Panc1 (cell line): ENCODE data around the gene MYO3B. TPM values are rescaled to one million over a fixed set of nuclear protein-coding genes. Genes with fewer than 3 reads are reported as not detected.

Experiments
- ATAC-seq: fragments of 200-7000 bp; cut with Tn5 transposase; 2 replicates; pipeline ENCODE4 v1.9.1; 2020; ENCODE audit warnings: mild to moderate bottlenecking, moderate library complexity
- BruUV-seq: library from RNA; stranded (reverse); fragments of 400-500 nt; replicated peaks from 2 replicates; lab custom pipeline; 2021; lab: Mats Ljungman, UMichigan
- CTCF ChIA-PET: fragments of 300-600 bp; sonication (Branson Sonifier 250); formaldehyde crosslinking; loops from one replicate; lab custom pipeline; 2022; ENCODE audit warnings: antibody characterized with exemption; lab: Charles Lee
- POLR2A ChIA-PET: fragments of 300-600 bp; sonication (Branson Sonifier 250); formaldehyde crosslinking; loops from one replicate; lab custom pipeline; 2022; ENCODE audit warnings: antibody characterized with exemption; lab: Charles Lee
- DNase-seq: peaks from one replicate; pipeline ENCODE4 v3.0.0-alpha.2; 2010; ENCODE audit warnings: low read depth, low spot score
- H3K27ac ChIP-seq: 2 replicates; pipeline ENCODE4 v1.5.1; 2011; ENCODE audit warnings: mild to moderate bottlenecking, low read length, inconsistent platforms
- H3K27me3 ChIP-seq: fragments of 200-500 bp; sonication (Bioruptor generic); 2 replicates; pipeline ENCODE4 v1.6.0; 2014; ENCODE audit warnings: low read length, inconsistent platforms; ENCODE audit not compliant: control insufficient read depth, insufficient read depth
- H3K36me3 ChIP-seq: fragments of 200-500 bp; sonication (Bioruptor generic); 2 replicates; pipeline ENCODE4 v1.5.1; 2014; ENCODE audit warnings: inconsistent platforms, mild to moderate bottlenecking, low read length, moderate library complexity; ENCODE audit not compliant: control insufficient read depth, insufficient read depth
- H3K4me1 ChIP-seq: 2 replicates; pipeline ENCODE4 v1.5.1; 2011; ENCODE audit warnings: inconsistent platforms, mild to moderate bottlenecking, low read length, moderate library complexity; ENCODE audit not compliant: control insufficient read depth, insufficient read depth
- H3K4me3 ChIP-seq, 2 experiments: 2 replicates each; pipeline ENCODE4 v1.5.1; 2011 to 2012; ENCODE audit warnings: low read depth in 2 of 2, low read length in 2 of 2, mild to moderate bottlenecking in 2 of 2, inconsistent platforms in 1 of 2, moderate library complexity in 1 of 2
- H3K9me3 ChIP-seq: fragments of 200-500 bp; sonication (Bioruptor generic); 2 replicates; pipeline ENCODE4 v1.5.1; 2014; ENCODE audit warnings: low read depth, mild to moderate bottlenecking, inconsistent platforms, low read length, moderate library complexity; ENCODE audit not compliant: control insufficient read depth, insufficient read depth
- POLR2AphosphoS5 ChIP-seq: IDR thresholded peaks from 2 replicates; pipeline ENCODE4 v1.6.1; 2012; ENCODE audit warnings: mild to moderate bottlenecking, low read depth, low read length, moderate library complexity
- REST ChIP-seq, 2 experiments: IDR thresholded peaks; 2 replicates each; pipeline ENCODE4 v1.6.1; 2011 to 2012; ENCODE audit warnings: low read depth in 2 of 2, control low read depth in 1 of 2, low read length in 1 of 2, mild to moderate bottlenecking in 1 of 2, moderate library complexity in 1 of 2; ENCODE audit not compliant: insufficient read depth in 1 of 2
- SIN3A ChIP-seq: IDR thresholded peaks from 2 replicates; pipeline ENCODE4 v1.6.1; 2012; ENCODE audit warnings: low read depth, mild to moderate bottlenecking, low read length, moderate library complexity, borderline replicate concordance; ENCODE audit not compliant: insufficient read depth
- TCF7L2 ChIP-seq: IDR thresholded peaks from 2 replicates; pipeline ENCODE4 v1.6.1; 2011; ENCODE audit warnings: mild to moderate bottlenecking, low read depth, low read length, inconsistent platforms
- in situ Hi-C: cut with HindIII; loops from 2 replicates; pipeline ENCODE4 v1.10.0; 2016; ENCODE audit warnings: low sequenced_read_pairs, low pct_unique_long_range_greater_than_20kb
- intact Hi-C: fragments of 100-400 bp; cut with micrococcal nuclease; formaldehyde crosslinking; loops from one replicate; pipeline ENCODE4 v1.10.0; 2022; ENCODE audit not compliant: unreplicated experiment
- total RNA-seq: library from RNA; stranded (reverse); gene quantifications from one replicate; pipeline ENCODE4 v1.2.1, GENCODE V29; 2021; ENCODE audit not compliant: unreplicated experiment
- TF ChIP-seq, protein P1 (sequence below): fragments of 450-650 bp; IDR thresholded peaks from 2 replicates; pipeline ENCODE4 v1.5.1; 2017; ENCODE audit warnings: mild to moderate bottlenecking

MYO3B gene
- total RNA-seq, 1 experiment from 2014 or later: 0.05 TPM

DNA sequence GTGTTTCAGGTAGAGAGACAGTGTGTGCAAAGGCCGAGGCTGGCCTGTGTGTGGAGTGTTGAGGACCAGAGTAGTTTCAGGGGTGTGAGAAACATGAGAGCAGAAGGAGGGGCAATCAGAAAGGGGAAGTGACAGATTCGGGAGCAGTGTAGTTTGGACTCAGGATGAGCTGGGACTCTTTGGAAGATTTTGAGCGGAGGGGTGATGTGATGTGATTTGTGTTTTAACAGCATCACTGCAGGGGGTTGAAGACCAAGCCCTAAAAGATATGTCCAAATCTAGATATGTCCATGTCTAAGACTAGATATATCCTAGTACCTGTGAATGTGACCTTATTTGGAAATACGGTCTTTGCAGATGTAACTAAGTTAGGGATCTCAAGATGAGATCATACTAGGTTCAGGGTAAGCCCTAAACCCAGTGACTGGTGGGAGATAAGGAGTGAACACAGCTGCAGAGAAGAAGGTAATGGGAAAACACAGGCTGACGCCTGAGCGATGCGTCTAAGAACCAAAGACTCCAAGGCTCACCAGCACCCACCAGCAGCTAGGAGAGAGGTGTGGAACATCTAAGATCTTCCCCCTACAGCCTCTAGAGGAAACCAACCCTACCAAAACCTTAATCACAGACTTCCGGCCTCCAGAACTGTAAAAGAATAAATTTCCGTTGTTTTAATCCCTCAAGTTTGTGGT is 38.5 kb upstream of the MYO3B start:
- intact Hi-C loops: no loop called here
- in situ Hi-C loops: no loop called here
- TF ChIP-seq TCF7L2: no peak
- no peak for TF ChIP-seq SIN3A
- TF ChIP-seq REST (IDR thresholded peaks at IDR 0.05; ENCODE audit: insufficient read depth in 1 of 2, low read depth in 2 of 2, low read length in 1 of 2): no peak
- TF ChIP-seq, protein P1, sequence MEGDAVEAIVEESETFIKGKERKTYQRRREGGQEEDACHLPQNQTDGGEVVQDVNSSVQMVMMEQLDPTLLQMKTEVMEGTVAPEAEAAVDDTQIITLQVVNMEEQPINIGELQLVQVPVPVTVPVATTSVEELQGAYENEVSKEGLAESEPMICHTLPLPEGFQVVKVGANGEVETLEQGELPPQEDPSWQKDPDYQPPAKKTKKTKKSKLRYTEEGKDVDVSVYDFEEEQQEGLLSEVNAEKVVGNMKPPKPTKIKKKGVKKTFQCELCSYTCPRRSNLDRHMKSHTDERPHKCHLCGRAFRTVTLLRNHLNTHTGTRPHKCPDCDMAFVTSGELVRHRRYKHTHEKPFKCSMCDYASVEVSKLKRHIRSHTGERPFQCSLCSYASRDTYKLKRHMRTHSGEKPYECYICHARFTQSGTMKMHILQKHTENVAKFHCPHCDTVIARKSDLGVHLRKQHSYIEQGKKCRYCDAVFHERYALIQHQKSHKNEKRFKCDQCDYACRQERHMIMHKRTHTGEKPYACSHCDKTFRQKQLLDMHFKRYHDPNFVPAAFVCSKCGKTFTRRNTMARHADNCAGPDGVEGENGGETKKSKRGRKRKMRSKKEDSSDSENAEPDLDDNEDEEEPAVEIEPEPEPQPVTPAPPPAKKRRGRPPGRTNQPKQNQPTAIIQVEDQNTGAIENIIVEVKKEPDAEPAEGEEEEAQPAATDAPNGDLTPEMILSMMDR: no peak
- TF ChIP-seq POLR2AphosphoS5: no peak
- BruUV-seq: no TSS peak
- POLR2A ChIA-PET: no interaction called here
- ATAC-seq: no peak; the same call in 1 of the 2 replicates
- no peaks in the 10 kb centered on the region for H3K36me3 ChIP-seq
- H3K27ac ChIP-seq: no peak overlapping the region
- no peaks in the 10 kb centered on the region for H3K4me1 ChIP-seq
- DNase-seq: no peak
- no peaks in the 10 kb centered on the region for H3K9me3 ChIP-seq
- CTCF ChIA-PET: no interaction called here
- H3K4me3 ChIP-seq: no peak overlapping the region
- H3K27me3 ChIP-seq: no peaks in the 10 kb centered on the region

DNA sequence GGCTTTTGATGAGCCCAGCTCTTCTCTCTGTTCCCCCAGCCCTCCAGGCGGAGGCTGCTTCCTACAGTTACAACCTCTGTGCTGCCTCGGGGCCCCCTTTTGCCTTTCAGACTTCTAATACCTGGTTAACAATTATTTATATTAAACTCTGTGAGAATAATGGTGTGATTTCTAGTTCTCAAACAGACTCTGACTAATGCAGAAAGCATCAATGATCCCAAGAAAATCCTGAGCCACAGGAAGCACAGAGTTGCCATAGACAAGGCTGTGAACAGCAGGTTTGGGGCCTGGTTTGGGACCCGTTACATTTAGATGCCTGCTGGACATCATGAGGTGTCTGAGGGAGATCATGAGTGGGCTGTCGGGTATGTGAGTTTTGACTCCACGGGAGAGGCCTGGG is 37.4 kb upstream of the MYO3B start:
- ChIA-PET CTCF (no interaction called here), POLR2A (no interaction called here)
- in situ Hi-C loops: no loop called here
- Histone ChIP-seq H3K4me1 (no peaks in the 10 kb centered on the region), H3K4me3 (no peak overlapping the region), H3K36me3 (no peaks in the 10 kb centered on the region), H3K9me3 (no peaks in the 10 kb centered on the region), H3K27me3 (no peaks in the 10 kb centered on the region), H3K27ac (no peak overlapping the region)
- TF ChIP-seq POLR2AphosphoS5 (no peak), SIN3A (no peak), REST (IDR thresholded peaks at IDR 0.05; ENCODE audit: insufficient read depth in 1 of 2, low read depth in 2 of 2, low read length in 1 of 2) (no peak), TCF7L2 (no peak)
- TF ChIP-seq, protein P1: no peak
- ATAC-seq (no peak), DNase-seq (no peak)
- no TSS peak for BruUV-seq
- intact Hi-C loops: no loop called here
